ENCODE data around the gene SLC9A1.

DNA sequence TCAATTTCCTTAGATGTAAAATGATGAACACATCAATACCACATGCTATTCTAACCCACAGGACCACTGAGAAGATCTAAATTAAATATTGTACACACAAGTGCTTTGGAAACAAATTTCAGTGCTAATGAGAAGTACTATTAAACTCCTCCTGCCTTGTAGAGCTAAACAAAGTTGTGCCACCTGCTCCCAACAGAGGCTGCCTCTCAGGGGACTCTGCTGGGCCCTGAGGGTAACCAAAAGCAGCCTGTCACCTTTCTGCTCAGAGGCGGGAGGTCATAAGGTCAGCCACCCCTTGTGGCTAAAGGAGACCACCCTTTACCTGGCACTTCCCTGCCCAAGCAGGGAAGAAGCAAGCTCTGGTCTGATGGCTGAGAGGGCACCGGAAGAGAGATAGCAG lies 6.3 kb downstream of the SLC9A1 start:
- TF ChIP-seq CTCF (IDR thresholded peaks at IDR 0.05 in 2 of 3, conservative IDR thresholded peaks at IDR 0.05 in 1 of 3; ENCODE audit: borderline replicate concordance in 1 of 3, insufficient read depth in 1 of 3, low read depth in 2 of 3, low read length in 2 of 3) (no peak), POLR2A (IDR thresholded peaks at IDR 0.05; ENCODE audit: borderline replicate concordance, extremely low read depth, insufficient read depth, insufficient read length) (no peak), EZH2 (IDR thresholded peaks at IDR 0.05) (no peak), POLR2AphosphoS5 (IDR thresholded peaks at IDR 0.05; ENCODE audit: low read depth, low read length) (no peak), RAD21 (IDR thresholded peaks at IDR 0.05; ENCODE audit: low read depth) (no peak), CEBPB (IDR thresholded peaks at IDR 0.05; ENCODE audit: low read depth) (no peak), JUND (IDR thresholded peaks at IDR 0.05) (no peak)
- TF ChIP-seq, protein P1, sequence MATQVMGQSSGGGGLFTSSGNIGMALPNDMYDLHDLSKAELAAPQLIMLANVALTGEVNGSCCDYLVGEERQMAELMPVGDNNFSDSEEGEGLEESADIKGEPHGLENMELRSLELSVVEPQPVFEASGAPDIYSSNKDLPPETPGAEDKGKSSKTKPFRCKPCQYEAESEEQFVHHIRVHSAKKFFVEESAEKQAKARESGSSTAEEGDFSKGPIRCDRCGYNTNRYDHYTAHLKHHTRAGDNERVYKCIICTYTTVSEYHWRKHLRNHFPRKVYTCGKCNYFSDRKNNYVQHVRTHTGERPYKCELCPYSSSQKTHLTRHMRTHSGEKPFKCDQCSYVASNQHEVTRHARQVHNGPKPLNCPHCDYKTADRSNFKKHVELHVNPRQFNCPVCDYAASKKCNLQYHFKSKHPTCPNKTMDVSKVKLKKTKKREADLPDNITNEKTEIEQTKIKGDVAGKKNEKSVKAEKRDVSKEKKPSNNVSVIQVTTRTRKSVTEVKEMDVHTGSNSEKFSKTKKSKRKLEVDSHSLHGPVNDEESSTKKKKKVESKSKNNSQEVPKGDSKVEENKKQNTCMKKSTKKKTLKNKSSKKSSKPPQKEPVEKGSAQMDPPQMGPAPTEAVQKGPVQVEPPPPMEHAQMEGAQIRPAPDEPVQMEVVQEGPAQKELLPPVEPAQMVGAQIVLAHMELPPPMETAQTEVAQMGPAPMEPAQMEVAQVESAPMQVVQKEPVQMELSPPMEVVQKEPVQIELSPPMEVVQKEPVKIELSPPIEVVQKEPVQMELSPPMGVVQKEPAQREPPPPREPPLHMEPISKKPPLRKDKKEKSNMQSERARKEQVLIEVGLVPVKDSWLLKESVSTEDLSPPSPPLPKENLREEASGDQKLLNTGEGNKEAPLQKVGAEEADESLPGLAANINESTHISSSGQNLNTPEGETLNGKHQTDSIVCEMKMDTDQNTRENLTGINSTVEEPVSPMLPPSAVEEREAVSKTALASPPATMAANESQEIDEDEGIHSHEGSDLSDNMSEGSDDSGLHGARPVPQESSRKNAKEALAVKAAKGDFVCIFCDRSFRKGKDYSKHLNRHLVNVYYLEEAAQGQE (IDR thresholded peaks at IDR 0.05; ENCODE audit: low read depth): no peak
- TF ChIP-seq, protein P2, sequence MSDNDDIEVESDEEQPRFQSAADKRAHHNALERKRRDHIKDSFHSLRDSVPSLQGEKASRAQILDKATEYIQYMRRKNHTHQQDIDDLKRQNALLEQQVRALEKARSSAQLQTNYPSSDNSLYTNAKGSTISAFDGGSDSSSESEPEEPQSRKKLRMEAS (IDR thresholded peaks at IDR 0.05): no peak
